Osteocyte (in vitro differentiated cells): Measurements from ENCODE around the gene NUCB2. TPM values are rescaled to one million over a fixed set of nuclear protein-coding genes. Genes with fewer than 3 reads are reported as not detected.

ENCODE experiments used
- DNase-seq: peaks from one replicate; pipeline ENCODE4 v3.0.0; 2021; ENCODE audit warnings: mixed read lengths; ENCODE audit not compliant: unreplicated experiment; ENCODE audit errors: extremely low spot score
- H3K27ac Mint-ChIP-seq: one replicate; pipeline ENCODE4 v1.8.0; 2021; ENCODE audit warnings: mild to moderate bottlenecking, mixed read lengths; ENCODE audit not compliant: unreplicated experiment
- H3K27me3 Mint-ChIP-seq: one replicate; pipeline ENCODE4 v1.8.0; 2021; ENCODE audit warnings: mixed read lengths; ENCODE audit not compliant: unreplicated experiment
- H3K36me3 Mint-ChIP-seq: one replicate; pipeline ENCODE4 v1.8.0; 2021; ENCODE audit warnings: mixed read lengths; ENCODE audit not compliant: unreplicated experiment
- H3K4me1 Mint-ChIP-seq: one replicate; pipeline ENCODE4 v1.8.0; 2021; ENCODE audit warnings: mixed read lengths; ENCODE audit not compliant: unreplicated experiment
- H3K4me3 Mint-ChIP-seq: one replicate; pipeline ENCODE4 v1.8.0; 2021; ENCODE audit warnings: mild to moderate bottlenecking, moderate library complexity, mixed read lengths; ENCODE audit not compliant: unreplicated experiment
- H3K9me3 Mint-ChIP-seq: one replicate; pipeline ENCODE4 v1.8.0; 2021; ENCODE audit warnings: mixed read lengths; ENCODE audit not compliant: unreplicated experiment
- CTCF ChIP-seq: fragments of 200-600 bp; sonication (generic); IDR thresholded peaks from 2 replicates; pipeline ENCODE4 v1.5.0; 2021; ENCODE audit warnings: antibody characterized with exemption, mild to moderate bottlenecking, moderate library complexity
- total RNA-seq: library from RNA; stranded (reverse); gene quantifications from 2 replicates; pipeline ENCODE4 v1.2.1, GENCODE V29; 2021

NUCB2 gene
- total RNA-seq, 1 donor from 2014 or later: 78.8 TPM

DNA sequence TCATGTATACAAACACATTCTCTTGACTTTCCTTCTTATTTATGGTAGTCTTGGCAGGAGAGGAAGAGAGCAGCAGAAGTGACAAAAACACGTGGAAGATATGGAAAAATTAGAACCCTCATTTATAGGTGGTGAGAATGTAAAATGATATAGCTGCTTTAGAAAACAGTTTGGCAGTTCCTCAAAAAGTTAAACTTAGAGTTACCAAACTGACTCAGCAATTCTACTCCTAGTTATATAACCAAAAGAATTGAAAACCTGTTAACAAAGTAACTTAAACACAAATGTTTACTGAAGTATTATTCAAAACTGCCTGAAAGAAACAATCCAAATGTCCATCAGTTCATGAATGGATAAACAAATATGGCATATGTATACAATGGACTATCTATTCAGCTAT, 16.8 kb downstream of the NUCB2 start:
- no peak overlapping the region for H3K4me3 Mint-ChIP-seq
- no peaks in the 10 kb centered on the region for H3K27me3 Mint-ChIP-seq
- peaks cover 4% of the 10 kb centered on the region for H3K4me1 Mint-ChIP-seq
- no peak for DNase-seq
- peaks cover 13% of the 10 kb centered on the region for H3K36me3 Mint-ChIP-seq
- peak overlapping the region; percentile 14 for H3K27ac Mint-ChIP-seq
- H3K9me3 Mint-ChIP-seq: no peaks in the 10 kb centered on the region
- no peak for TF ChIP-seq CTCF

DNA sequence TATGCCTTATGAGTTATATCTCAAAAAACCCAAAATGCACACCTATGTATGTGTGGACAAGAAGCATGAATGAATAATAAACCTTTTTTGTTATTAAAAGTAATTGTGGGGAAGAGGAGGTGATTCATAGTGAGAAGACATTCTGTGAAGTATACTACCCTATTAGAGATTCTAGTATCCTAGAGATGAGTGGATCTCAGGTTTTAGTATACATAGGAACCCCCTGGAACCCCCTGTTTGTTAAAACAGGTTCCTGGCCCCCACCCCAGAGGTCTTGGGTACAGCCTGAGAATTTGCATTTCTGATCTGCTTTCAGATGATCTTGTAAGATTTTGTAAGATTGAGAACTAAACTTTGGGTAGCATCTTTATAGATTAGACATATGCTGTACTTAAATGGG, 17.5 kb downstream of the NUCB2 start:
- Mint-ChIP-seq H3K4me1 (peaks cover 4% of the 10 kb centered on the region), H3K27me3 (no peaks in the 10 kb centered on the region), H3K9me3 (no peaks in the 10 kb centered on the region), H3K4me3 (no peak overlapping the region), H3K36me3 (peaks cover 13% of the 10 kb centered on the region), H3K27ac (no peak overlapping the region)
- no peak for DNase-seq
- TF ChIP-seq CTCF: no peak

DNA sequence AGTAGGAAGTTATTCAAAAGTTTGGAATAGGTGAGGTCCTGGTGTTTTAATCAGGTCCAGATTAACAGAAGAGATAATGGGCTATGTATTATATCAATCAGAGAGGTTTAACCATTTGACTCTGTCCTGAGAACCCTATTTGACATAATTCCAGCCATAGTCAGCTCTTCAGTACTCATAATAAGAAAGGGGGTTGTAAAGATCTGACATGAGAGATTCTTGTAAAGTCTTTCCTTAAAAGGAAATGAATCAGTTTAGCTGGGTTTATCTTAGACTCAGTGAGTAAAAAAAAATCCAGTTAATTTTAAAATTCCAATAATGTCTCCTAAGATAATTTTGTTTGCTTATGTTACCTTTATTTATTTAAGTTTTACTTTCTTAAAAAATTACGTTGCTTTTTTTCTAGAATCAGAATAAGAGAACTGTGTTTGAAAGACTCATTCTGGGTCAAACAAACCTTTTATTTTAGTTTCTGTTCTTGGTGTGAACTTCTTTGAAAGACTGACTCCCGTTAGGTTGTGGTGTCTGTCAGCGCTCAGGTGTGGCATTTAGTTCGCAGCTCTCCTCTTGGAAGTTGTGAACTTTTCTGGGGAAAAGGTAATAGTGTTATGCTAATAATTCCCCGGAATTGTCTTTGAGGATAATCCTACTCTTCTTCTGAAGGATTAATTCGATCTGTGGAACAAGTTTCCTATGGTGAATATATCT, 20.5 kb downstream of the NUCB2 start:
- no peak for DNase-seq
- H3K27ac Mint-ChIP-seq: no peak overlapping the region
- H3K4me1 Mint-ChIP-seq: peaks cover 4% of the 10 kb centered on the region
- TF ChIP-seq CTCF: no peak
- peaks cover 9% of the 10 kb centered on the region for H3K36me3 Mint-ChIP-seq
- H3K9me3 Mint-ChIP-seq: no peaks in the 10 kb centered on the region
- H3K4me3 Mint-ChIP-seq: no peak overlapping the region
- no peaks in the 10 kb centered on the region for H3K27me3 Mint-ChIP-seq

DNA sequence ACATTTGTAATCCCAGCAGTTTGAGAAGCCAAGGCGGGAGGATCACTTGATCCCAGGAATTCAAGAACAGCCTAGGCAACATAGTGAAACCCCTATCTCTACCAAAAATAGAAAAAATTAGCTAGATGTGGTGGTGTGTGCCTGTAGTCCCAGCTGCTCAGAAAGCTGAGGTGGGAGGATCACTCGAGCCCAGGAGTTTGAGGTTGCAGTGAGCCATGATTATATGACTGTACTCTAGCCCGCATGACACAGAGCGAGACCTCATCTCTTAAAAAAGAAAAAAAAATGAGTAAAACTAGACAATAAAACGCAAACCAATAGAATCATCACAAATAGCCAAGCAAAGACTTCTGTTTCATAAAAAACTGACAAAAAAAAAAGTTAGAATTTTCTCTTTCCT, 21.8 kb downstream of the NUCB2 start:
- Mint-ChIP-seq H3K36me3 (peaks cover 10% of the 10 kb centered on the region), H3K4me1 (peaks cover 2% of the 10 kb centered on the region), H3K4me3 (no peak overlapping the region), H3K27me3 (no peaks in the 10 kb centered on the region), H3K9me3 (no peaks in the 10 kb centered on the region), H3K27ac (no peak overlapping the region)
- no peak for TF ChIP-seq CTCF
- no peak for DNase-seq

DNA sequence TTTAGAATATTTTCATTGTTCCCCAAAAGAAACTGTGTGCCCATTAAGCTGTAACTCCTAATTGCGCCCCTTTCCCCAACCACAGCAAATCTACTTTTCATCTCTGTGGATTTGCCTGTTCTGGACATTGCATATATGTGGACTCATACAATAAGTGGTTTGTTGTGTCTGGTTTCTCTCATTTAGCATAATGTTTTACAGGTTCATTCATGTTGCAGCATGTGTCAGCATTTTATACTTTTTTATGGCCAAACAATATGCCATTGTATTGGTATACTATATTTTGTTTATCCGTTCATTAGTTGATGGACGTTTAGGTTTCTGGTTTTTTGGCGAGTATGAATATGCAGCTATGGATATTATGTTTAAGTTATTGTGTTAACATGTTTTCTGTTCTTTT, 23.8 kb downstream of the NUCB2 start:
- H3K36me3 Mint-ChIP-seq: peaks cover 9% of the 10 kb centered on the region
- no peak for TF ChIP-seq CTCF
- H3K4me3 Mint-ChIP-seq: no peak overlapping the region
- H3K27me3 Mint-ChIP-seq: no peaks in the 10 kb centered on the region
- no peaks in the 10 kb centered on the region for H3K9me3 Mint-ChIP-seq
- H3K27ac Mint-ChIP-seq: no peak overlapping the region
- H3K4me1 Mint-ChIP-seq: peaks cover 1% of the 10 kb centered on the region
- no peak for DNase-seq
